C4-2B (cell line): ENCODE results near the gene MMRN1.

Experiments used
- CTCF ChIP-seq: fragments of 450-650 bp; conservative IDR thresholded peaks from 2 replicates; pipeline ENCODE4 v1.5.1; 2017; ENCODE audit warnings: mild to moderate bottlenecking
- ZFX ChIP-seq: fragments of 450-650 bp; IDR thresholded peaks from 2 replicates; pipeline ENCODE4 v1.6.1; 2017

- TF ChIP-seq CTCF = no peak
- no peak for TF ChIP-seq ZFX
These were observed 23.4 kb upstream of the MMRN1 start for GRCh38 chr4:89871211-89871610.
